ENCODE results near the gene NPSR1.

DNA sequence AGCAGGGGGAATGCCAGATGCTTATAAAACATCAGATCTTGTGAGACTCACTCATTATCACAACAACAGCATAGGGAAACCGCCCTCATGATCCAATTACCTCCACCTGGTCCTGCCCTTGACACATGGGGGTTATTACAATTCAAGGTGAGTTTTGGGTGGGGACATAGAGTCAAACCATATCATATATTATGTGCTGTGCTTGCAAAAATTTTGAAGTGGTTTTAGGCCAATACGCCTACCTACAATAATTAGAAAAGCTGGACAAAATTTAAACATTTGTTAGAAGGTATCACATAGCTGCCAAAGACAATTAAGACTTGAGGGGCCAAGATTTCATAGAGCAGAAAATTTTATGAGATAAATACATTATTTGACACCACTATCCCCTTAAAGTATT is 29.5 kb downstream of the NPSR1 start:
- TF ChIP-seq CTCF (IDR thresholded peaks at IDR 0.05; ENCODE audit: low read depth, low read length) (no peak), POLR2A (IDR thresholded peaks at IDR 0.05; ENCODE audit: extremely low read depth, insufficient read length) (no peak), MAX (IDR thresholded peaks at IDR 0.05; ENCODE audit: low read depth, low read length) (no peak)
